Neural progenitor cell (in vitro differentiated cells): ENCODE measurements around the gene RAB27A. TPM values are rescaled to one million over a fixed set of nuclear protein-coding genes. Genes with fewer than 3 reads are reported as not detected.

ENCODE experiments used
- DNase-seq: peaks from one replicate; pipeline ENCODE4 v3.0.0-alpha.2; 2016; ENCODE audit warnings: low spot score
- H2AFZ ChIP-seq: fragments of 200-600 bp; sonication (generic); replicated peaks from 2 replicates; pipeline ENCODE4 v1.6.1; 2016; ENCODE audit warnings: antibody characterized with exemption
- H3F3A ChIP-seq: fragments of 200-600 bp; sonication (generic); 2 replicates; pipeline ENCODE4 v1.6.1; 2016; ENCODE audit warnings: antibody characterized with exemption, low read depth
- H3K27ac ChIP-seq: fragments of 200-600 bp; sonication (generic); 2 replicates; pipeline ENCODE4 v1.5.1; 2016; ENCODE audit warnings: mild to moderate bottlenecking
- H3K27me3 ChIP-seq: fragments of 200-600 bp; sonication (generic); 2 replicates; pipeline ENCODE4 v1.6.1; 2016; ENCODE audit warnings: mild to moderate bottlenecking, moderate library complexity
- H3K36me3 ChIP-seq: fragments of 200-600 bp; sonication (generic); 2 replicates; pipeline ENCODE4 v1.5.1; 2016
- H3K4me1 ChIP-seq: fragments of 200-600 bp; sonication (generic); 2 replicates; pipeline ENCODE4 v1.6.1; 2016; ENCODE audit warnings: mixed run types
- H3K4me2 ChIP-seq: fragments of 200-600 bp; sonication (generic); 2 replicates; pipeline ENCODE4 v1.6.1; 2016
- H3K4me3 ChIP-seq: fragments of 200-600 bp; sonication (generic); 2 replicates; pipeline ENCODE4 v1.5.1; 2016
- H3K79me2 ChIP-seq: fragments of 200-600 bp; sonication (generic); 2 replicates; pipeline ENCODE4 v1.6.1; 2016; ENCODE audit warnings: low read depth
- H3K9ac ChIP-seq: fragments of 200-600 bp; sonication (generic); 2 replicates; pipeline ENCODE4 v1.6.1; 2016
- H3K9me3 ChIP-seq: fragments of 200-600 bp; sonication (generic); 2 replicates; pipeline ENCODE4 v1.5.1; 2016; ENCODE audit warnings: low read depth
- H4K20me1 ChIP-seq: fragments of 200-600 bp; sonication (generic); 2 replicates; pipeline ENCODE4 v1.6.1; 2016; ENCODE audit warnings: low read depth
- H3K27ac Mint-ChIP-seq: 3 replicates; pipeline ENCODE4 v1.8.0; 2021; ENCODE audit warnings: mixed read lengths
- H3K27me3 Mint-ChIP-seq: 2 replicates; pipeline ENCODE4 v1.8.0; 2022; ENCODE audit warnings: low read depth, mild to moderate bottlenecking, inconsistent platforms, moderate library complexity, mixed read lengths; ENCODE audit not compliant: insufficient read depth
- H3K36me3 Mint-ChIP-seq: 3 replicates; pipeline ENCODE4 v1.8.0; 2021; ENCODE audit warnings: mixed read lengths
- H3K4me1 Mint-ChIP-seq: 3 replicates; pipeline ENCODE4 v1.8.0; 2021; ENCODE audit warnings: mixed read lengths
- H3K4me3 Mint-ChIP-seq: 3 replicates; pipeline ENCODE4 v1.8.0; 2021; ENCODE audit warnings: mild to moderate bottlenecking, moderate library complexity, mixed read lengths
- H3K9me3 Mint-ChIP-seq: 3 replicates; pipeline ENCODE4 v1.8.0; 2020; ENCODE audit warnings: mixed read lengths
- CTCF ChIP-seq: fragments of 200-600 bp; sonication (generic); IDR thresholded peaks from 2 replicates; pipeline ENCODE4 v1.5.1; 2017; ENCODE audit warnings: antibody characterized with exemption, mild to moderate bottlenecking
- EZH2 ChIP-seq: fragments of 200-600 bp; sonication (generic); IDR thresholded peaks from 2 replicates; pipeline ENCODE4 v1.6.1; 2017; ENCODE audit warnings: antibody characterized with exemption, mild to moderate bottlenecking, moderate library complexity
- EZH2phosphoT487 ChIP-seq: fragments of 200-600 bp; sonication (generic); IDR thresholded peaks from 2 replicates; pipeline ENCODE4 v1.6.1; 2017; ENCODE audit warnings: antibody characterized with exemption
- total RNA-seq: library from RNA; depleted of rRNA; stranded (reverse); fragments of >200 nt; gene quantifications from 2 replicates; pipeline ENCODE4 v1.2.3, GENCODE V29; 2015; ENCODE audit warnings: low replicate concordance

The RAB27A gene
- total RNA-seq, 1 donor from 2014 or later, result 3.6 TPM

DNA sequence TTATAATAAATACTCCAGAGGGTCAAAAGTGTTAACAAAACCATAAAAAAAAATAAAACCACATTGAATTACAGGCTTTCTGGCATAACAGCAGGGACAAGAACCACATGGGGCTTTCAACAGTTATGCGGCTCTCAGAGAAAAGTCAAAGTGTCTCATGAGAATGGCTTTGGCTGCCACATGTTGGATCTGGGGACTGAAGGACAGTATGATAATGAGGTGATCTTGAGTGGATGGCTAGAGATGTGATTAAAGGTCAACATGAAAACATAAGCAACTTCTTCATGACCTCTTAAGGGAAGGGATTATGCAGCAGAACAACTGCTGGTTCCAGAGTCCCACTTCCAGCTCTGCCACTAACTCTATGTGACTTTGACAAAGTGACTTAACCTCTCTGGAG, 5.2 kb downstream of the RAB27A start:
- Histone ChIP-seq H3K9ac (no peak overlapping the region), H3K9me3 (no peaks in the 10 kb centered on the region), H3K4me2 (no peak overlapping the region), H3F3A (no peaks in the 10 kb centered on the region), H3K27me3 (peaks cover 14% of the 10 kb centered on the region), H2AFZ (no peak overlapping the region), H3K4me3 (no peak overlapping the region), H3K79me2 (no peaks in the 10 kb centered on the region), H4K20me1 (no peaks in the 10 kb centered on the region), H3K4me1 (no peaks in the 10 kb centered on the region), H3K36me3 (no peaks in the 10 kb centered on the region), H3K27ac (no peak overlapping the region)
- peaks cover 2% of the 10 kb centered on the region for H3K27me3 Mint-ChIP-seq
- peaks cover 8% of the 10 kb centered on the region for H3K4me1 Mint-ChIP-seq
- H3K4me3 Mint-ChIP-seq, result no peak overlapping the region
- H3K9me3 Mint-ChIP-seq, result no peaks in the 10 kb centered on the region
- TF ChIP-seq EZH2phosphoT487 (no peak), EZH2 (no peak), CTCF (no peak)
- H3K27ac Mint-ChIP-seq, result no peak overlapping the region
- H3K36me3 Mint-ChIP-seq, result no peaks in the 10 kb centered on the region
- no peak for DNase-seq

DNA sequence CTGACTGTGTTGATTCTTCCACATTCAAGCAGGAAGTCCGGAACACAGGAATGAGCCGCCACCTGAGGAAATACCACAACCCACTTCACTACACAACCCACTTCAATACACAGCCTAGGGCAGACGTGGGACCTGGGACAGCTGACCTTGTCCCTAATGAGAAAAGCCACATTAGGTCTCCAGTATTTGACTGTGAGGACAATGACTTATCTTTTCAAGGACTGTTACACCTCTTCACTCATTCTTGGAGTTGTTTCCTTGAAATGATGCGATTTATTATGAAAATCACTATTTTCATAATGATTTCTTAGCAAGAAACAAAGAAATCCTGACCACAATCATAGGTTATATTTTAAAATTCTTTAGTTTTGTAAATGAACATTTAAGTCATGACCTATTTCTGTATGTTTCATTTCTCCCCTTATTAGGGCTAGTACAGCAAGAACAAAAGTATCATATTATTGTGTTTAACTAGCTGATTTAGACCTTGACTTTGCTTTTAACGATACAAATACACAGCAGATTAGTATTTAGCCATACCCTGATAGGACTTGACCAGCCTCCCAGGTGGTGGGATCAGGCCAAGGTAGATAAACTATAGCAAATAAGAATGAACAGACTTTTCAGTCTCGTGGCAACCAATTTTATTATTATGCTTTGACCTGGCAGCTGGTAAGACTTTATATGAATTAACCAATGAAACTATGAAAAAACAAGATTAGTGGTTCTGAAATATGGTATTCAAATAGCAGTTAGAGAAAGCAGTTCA, 6.0 kb downstream of the RAB27A start:
- no peak overlapping the region for H3K4me2 ChIP-seq
- H3K27ac ChIP-seq, result no peak overlapping the region
- H2AFZ ChIP-seq, result no peak overlapping the region
- no peaks in the 10 kb centered on the region for H3K79me2 ChIP-seq
- no peaks in the 10 kb centered on the region for H3F3A ChIP-seq
- no peak overlapping the region for H3K9ac ChIP-seq
- H3K27ac Mint-ChIP-seq, result no peak overlapping the region
- no peaks in the 10 kb centered on the region for H4K20me1 ChIP-seq
- no peaks in the 10 kb centered on the region for H3K9me3 Mint-ChIP-seq
- peaks cover 6% of the 10 kb centered on the region for H3K27me3 ChIP-seq
- TF ChIP-seq EZH2, result no peak
- TF ChIP-seq EZH2phosphoT487, result no peak
- no peak for TF ChIP-seq CTCF
- H3K9me3 ChIP-seq, result no peaks in the 10 kb centered on the region
- H3K4me1 Mint-ChIP-seq, result peaks cover 2% of the 10 kb centered on the region
- no peaks in the 10 kb centered on the region for H3K36me3 Mint-ChIP-seq
- H3K27me3 Mint-ChIP-seq, result peaks cover 2% of the 10 kb centered on the region
- DNase-seq, result no peak
- no peak overlapping the region for H3K4me3 ChIP-seq
- H3K4me1 ChIP-seq, result no peaks in the 10 kb centered on the region
- no peaks in the 10 kb centered on the region for H3K36me3 ChIP-seq
- no peak overlapping the region for H3K4me3 Mint-ChIP-seq

DNA sequence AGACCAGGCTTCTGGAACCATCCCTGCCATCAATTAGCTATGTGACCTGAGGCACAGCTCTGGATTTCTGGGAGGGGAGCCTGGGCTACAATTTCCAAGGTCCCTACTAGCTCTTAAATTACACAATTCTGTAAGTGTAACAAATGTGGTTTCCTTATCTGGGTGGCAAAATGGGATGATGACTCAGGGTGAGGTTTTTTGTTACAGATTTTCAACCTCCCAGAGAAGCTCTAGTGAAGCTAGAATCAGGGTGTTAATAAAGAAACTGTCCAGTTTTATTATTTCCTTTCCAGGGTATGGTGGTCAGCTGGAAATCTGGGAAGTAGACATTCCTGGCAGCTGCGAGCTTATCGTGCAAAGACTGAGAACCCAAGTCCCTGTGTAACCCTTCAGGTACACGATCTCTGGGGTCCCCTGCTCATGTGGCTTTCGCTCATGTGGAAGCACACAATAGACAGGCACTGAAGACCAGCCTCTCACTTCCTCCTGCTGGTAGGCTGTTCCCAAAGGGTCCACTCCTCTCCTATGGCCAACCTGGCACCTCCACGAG, 7.3 kb downstream of the RAB27A start:
- TF ChIP-seq EZH2phosphoT487 (no peak), EZH2 (no peak), CTCF (no peak)

More for the DNA sequence above, 7.3 kb downstream of the RAB27A start:
- Histone ChIP-seq H4K20me1 (no peaks in the 10 kb centered on the region), H3K9me3 (no peaks in the 10 kb centered on the region), H3F3A (no peaks in the 10 kb centered on the region), H3K4me1 (no peaks in the 10 kb centered on the region), H3K9ac (no peak overlapping the region), H3K27ac (no peak overlapping the region), H3K27me3 (no peaks in the 10 kb centered on the region), H3K4me3 (no peak overlapping the region), H2AFZ (no peak overlapping the region), H3K36me3 (no peaks in the 10 kb centered on the region), H3K4me2 (no peak overlapping the region), H3K79me2 (no peaks in the 10 kb centered on the region)
- Mint-ChIP-seq H3K36me3 (no peaks in the 10 kb centered on the region), H3K27ac (no peak overlapping the region), H3K4me3 (no peak overlapping the region), H3K27me3 (peaks cover 2% of the 10 kb centered on the region), H3K9me3 (no peaks in the 10 kb centered on the region), H3K4me1 (no peaks in the 10 kb centered on the region)
- DNase-seq, result no peak
